SHP77 treated with DMSO at 0.1 percent for 48 hours (cell line): Measurements from ENCODE around the gene SS18.
"Not testable (repeated sequence)": the region's sequence is repeated elsewhere in the genome, so short reads cannot be mapped to it uniquely, and the experiment has no call there.

ENCODE experiments used
- DNase-seq: peaks from one replicate; lab custom pipeline; 2025; lab: John Stamatoyannopoulos, UW

The SS18 gene, protein sequence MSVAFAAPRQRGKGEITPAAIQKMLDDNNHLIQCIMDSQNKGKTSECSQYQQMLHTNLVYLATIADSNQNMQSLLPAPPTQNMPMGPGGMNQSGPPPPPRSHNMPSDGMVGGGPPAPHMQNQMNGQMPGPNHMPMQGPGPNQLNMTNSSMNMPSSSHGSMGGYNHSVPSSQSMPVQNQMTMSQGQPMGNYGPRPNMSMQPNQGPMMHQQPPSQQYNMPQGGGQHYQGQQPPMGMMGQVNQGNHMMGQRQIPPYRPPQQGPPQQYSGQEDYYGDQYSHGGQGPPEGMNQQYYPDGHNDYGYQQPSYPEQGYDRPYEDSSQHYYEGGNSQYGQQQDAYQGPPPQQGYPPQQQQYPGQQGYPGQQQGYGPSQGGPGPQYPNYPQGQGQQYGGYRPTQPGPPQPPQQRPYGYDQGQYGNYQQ

DNA sequence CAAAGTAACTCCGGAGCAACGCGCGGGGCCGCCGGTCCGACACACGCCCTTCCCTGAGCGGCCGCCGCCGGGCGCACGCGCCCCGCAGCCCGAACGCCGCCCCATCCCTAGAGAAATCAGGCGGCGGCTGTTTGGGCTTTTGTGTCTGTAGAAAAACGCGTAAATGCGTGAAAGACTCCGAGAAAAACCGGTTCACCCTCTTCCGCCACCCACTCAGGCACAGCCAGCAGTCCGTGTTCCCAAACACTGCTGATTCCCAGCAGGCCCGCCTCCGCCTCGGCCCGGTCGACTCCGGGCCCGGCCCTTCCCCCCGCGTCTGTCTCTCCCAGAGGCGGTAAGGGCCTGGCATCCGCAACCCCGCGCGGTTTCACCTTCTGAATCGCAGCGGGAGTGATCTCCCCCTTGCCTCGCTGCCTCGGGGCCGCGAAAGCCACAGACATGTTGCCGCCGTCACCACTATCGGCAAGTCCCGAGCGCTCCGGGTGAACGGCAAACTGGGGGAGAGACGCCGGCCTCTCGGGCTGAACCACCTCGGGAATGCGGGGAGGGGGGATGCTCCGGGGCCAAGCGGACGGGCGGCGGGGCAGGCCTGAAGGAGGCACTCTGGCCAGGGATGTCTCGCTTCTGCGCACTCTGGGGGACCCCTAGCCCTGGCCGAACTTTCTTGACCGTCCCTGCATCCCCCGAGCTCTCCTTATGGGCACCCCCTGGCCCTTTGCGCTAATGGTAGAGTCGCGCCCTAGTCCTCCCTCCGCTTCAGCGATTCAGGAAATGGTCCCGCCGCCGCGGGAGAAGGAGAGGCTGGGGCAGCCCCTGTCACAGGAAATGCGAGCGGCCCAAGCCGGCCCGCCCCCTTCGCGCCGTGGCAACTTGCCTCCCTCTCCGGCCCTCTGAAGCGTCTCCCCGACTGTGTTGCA, at the start of gene SS18:
TSS of gene SS18 (minus strand) at position 484 of the 917 bp plus-strand sequence. CDS start at position 440, 44 bp downstream.
- DNase-seq, result peak; percentile 77

- DNase-seq, result no peak
Observed at GRCh38 chr18:26135548-26135947, 45.1 kb upstream of the SS18 start.

- no peak for DNase-seq
Observed at GRCh38 chr18:26134107-26134506, 43.7 kb upstream of the SS18 start.

DNA sequence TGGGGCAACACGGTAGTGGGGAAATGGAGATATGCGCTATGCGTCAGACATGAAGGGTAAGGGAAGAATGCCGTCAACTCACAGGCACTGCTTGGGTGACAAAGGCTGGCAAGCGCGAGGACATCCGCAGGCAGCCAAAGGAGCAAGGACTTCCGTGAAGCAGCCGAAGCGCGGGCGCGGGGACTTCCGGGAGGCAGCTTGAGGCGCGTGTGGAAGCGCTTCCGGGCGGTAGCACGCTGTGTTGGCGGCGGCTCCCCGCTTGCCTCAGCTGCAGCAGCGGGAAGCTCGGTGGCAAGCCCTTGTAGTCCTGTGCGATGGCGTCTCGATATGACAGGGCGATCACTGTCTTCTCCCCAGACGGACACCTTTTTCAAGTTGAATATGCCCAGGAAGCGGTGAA, 43.2 kb upstream of the SS18 start, which contains the start of gene PSMA8:
TSS of gene PSMA8 (plus strand) at position 218 of the 400 bp plus-strand sequence. CDS start at position 315, 97 bp downstream.
- DNase-seq, result no peak

- not testable (repeated sequence) for DNase-seq
Observed at GRCh38 chr18:26128192-26128591, 37.8 kb upstream of the SS18 start.

GRCh38 chr18:26127786-26128185, 37.4 kb upstream of the SS18 start:
- no peak for DNase-seq

DNA sequence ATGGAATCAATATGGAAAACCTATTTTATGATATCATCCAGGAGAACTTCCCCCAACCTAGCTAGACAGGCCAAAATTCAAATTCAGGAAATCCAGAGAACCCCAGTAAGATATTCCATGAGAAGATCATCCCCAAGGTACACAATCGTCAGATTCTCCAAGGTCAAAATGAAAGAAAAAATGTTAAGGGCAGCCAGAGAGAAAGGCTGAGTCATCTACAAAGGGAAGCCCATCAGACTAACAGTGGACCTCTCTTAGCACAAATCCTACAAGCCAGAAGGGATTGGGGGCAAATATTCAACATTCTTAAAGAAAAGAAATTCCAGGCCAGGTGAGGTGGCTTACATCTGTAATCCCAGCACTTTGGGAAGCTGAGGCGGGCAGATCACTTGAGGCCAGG, 31.6 kb upstream of the SS18 start:
- DNase-seq, result not testable (repeated sequence)

DNA sequence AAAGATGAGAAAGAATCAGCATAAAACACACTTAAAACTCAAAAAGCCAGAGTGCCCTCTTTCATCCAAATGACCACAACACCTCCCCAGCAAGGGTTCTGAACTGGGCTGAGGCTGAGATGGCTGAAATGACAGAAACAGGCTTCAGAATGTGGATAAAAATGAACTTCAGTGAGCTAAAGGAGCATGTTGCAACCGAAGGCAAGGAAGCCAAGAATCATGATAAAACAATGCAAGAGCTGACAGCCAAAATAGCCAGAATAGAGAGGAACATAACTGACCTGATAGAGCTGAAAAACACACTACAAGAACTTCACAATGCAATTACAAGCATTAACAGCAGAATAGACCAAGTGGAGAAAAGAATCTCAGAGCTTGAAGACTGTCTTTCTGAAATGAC, 31.1 kb upstream of the SS18 start:
- no peak for DNase-seq

DNA sequence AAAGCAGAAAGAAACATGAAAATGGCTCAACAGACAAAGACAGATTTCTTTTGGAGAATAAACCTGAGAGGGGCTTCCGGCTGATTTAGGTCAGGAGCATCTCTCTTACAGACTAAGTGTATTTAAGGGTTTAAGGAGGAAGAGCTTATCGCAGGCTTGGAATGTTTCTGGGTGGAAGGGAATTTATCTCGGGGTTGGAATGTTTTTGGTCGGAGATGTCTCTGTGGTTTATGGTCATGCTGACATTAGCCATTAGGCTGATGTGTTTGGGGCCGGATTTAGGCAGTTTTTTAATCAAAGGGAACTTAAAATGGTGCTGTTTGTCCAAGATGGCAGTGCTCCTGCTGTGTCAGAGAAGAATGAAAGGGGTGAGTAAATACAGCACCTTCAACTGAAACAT, 28.8 kb upstream of the SS18 start:
- DNase-seq, result no peak

- no peak for DNase-seq
Observed at GRCh38 chr18:26104035-26104434, 13.6 kb upstream of the SS18 start.

DNA sequence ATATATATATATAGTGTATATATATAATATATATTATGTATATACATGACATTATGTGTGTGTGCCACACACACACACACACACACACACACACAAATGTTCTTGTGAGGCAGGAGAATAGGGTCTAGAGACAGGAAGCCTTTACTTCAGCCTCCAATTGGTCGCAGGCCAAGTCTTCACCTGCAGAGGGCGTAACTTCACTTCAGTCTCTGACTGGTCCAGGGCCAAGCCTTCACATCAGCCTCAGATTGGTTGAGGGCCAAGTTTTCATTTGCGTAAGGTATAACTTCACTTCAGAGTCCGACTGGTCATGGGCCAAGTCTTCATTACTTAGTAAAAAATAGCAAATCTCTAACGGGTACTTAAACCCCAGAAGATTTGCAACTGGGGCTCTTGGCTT, 13.2 kb upstream of the SS18 start:
- DNase-seq, result no peak

DNA sequence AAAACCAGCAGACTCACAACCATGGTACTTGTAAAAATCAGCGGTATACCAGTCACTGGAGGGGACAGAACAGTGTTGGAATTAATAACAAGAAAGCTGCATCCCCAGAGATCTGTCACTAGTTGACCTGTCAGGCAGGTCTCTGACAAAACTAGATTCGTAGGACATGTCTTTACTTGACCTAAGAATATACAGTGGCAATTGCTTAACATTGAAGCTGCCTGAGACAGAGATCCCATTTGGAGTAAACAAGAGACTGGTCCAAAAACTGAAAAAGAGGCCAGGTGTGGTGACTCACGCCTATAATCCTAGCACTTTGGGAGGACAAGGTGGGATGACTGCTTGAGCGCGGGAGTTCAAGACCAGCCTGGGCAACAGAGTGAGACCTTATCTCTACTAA, 7.2 kb upstream of the SS18 start:
- no peak for DNase-seq

- DNase-seq, result no peak
Observed at GRCh38 chr18:26096852-26097251, 6.4 kb upstream of the SS18 start.

GRCh38 chr18:26091047-26091630, 726 bp upstream of the SS18 start:
- DNase-seq, result peak; percentile 40

GRCh38 chr18:26089293-26090129, 902 bp downstream of the SS18 start:
- no peak for DNase-seq

DNA sequence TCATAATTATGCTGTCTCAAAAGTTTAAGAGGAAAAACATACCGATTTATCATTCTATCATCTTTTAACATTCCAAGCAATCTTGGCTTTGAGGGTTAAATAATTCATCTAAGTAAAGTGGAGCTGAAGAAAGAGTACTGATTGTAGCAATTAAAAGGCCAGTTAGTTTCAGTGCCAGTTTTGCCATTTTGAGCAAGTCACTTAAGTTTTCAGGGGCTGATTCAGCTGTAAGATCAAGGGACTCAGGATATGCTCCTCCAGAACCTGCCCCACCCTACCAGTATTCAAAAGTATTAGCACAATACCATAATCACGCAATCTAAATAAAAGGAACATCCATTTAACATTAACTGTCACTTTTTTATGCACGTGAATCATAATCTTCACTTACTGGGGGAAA, 1.9 kb downstream of the SS18 start:
- no peak for DNase-seq

- no peak for DNase-seq
Observed at GRCh38 chr18:26086959-26087358, 3.5 kb downstream of the SS18 start.

GRCh38 chr18:26085056-26085455, 5.4 kb downstream of the SS18 start:
- no peak for DNase-seq

DNA sequence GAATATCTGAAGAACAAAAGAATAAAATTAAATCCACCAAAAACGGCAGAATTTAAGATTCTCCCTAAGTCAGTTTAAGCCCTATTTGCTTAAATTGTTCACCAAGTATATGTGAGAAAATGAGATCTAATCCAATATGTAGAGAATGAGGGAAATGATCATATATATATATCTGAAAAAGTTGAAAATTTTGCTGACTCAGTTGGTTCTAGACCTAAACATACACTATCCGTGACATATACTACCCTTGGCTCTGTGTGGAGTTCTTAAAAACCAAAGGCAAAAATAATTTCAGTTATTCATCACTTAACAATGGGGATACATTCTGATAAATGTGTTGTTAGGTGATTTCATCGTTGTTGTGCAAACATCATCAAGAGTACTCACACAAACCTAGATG, 7.3 kb downstream of the SS18 start:
- DNase-seq, result no peak

- no peak for DNase-seq
Observed at GRCh38 chr18:26082475-26082874, 7.9 kb downstream of the SS18 start.

DNA sequence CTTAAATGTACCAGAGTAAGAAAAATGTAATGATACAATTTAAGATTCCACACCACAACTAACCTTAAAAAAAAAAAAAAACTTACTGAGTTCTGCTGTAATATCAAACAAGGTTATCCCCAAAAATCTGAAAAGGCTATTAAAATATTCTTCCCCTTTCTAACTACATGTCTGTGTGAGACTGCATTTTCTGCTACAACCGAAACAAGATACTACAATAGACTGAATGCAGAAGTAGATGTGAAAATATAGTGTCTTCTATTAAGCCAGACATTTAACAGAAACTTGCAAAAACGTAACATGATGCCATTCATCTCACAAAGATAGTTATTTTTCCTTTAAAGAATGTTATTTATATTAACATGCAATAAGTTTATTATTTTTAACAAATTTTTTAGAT, 16.2 kb downstream of the SS18 start:
- no peak for DNase-seq

DNA sequence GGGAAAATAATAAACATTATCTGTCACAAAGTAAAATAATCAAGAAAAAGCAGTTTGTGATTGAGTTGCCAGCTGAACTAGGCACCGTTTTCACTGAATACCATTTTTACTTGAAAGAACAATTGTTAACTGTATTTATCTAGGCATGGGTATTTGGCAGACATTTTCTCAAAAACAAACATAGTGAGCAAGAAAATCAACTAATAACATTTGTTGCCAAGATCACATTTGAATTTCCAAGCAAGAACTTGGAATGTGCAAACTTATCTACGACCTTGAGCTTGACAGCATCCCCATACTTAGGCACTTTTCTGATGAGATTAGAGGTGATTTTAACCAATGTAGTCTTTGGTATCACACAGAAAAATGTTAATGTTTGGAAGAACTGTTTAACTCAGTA, 16.7 kb downstream of the SS18 start:
- DNase-seq, result no peak
